Kidney (tissue), 14 donors: Measurements from ENCODE around the gene ACO1. TPM values are rescaled to one million over a fixed set of nuclear protein-coding genes. Genes with fewer than 3 reads are reported as not detected.

Experiments
- DNase-seq, 5 donors: peaks; one replicate each; pipeline ENCODE4 v3.0.0-alpha.2; 2013 to 2020
- FAIRE-seq: peaks from 2 replicates; lab custom pipeline; 2012; peaks lifted over from hg19 to GRCh38; lab: Jason Lieb, UNC
- H3K27ac ChIP-seq, 2 donors: one replicate each; pipeline ENCODE4 v1.7.0; 2013; ENCODE audit warnings: low read depth in 2 of 2, low read length in 2 of 2, inconsistent platforms in 1 of 2
- H3K27me3 ChIP-seq: one replicate; pipeline ENCODE4 v1.7.1; 2013; ENCODE audit warnings: low read length, inconsistent platforms; ENCODE audit not compliant: control insufficient read depth, insufficient read depth
- H3K36me3 ChIP-seq, 3 donors: one replicate each; pipeline versions ENCODE4 v1.7.0 to v1.7.1; 2013; ENCODE audit warnings: low read length in 3 of 3, control low read depth in 1 of 3, inconsistent platforms in 1 of 3; ENCODE audit not compliant: insufficient read depth in 3 of 3, control insufficient read depth in 2 of 3
- H3K4me1 ChIP-seq, 3 donors: one replicate each; pipeline versions ENCODE4 v1.7.0 to v1.7.1; 2013; ENCODE audit warnings: low read length in 3 of 3, inconsistent platforms in 1 of 3, low read depth in 1 of 3; ENCODE audit not compliant: control insufficient read depth in 2 of 3, insufficient read depth in 2 of 3
- H3K4me3 ChIP-seq, 3 donors: one replicate each; pipeline versions ENCODE4 v1.7.0 to v1.8.1; 2013; ENCODE audit warnings: low read length in 3 of 3, control low read depth in 1 of 3, inconsistent platforms in 1 of 3
- H3K9ac ChIP-seq, 3 donors: one replicate each; pipeline versions ENCODE4 v1.7.0 to v1.7.1; 2013; ENCODE audit warnings: low read length in 3 of 3, control low read depth in 1 of 3, inconsistent platforms in 1 of 3
- H3K9me3 ChIP-seq, 3 donors: one replicate each; pipeline versions ENCODE4 v1.7.0 to v1.7.1; 2013; ENCODE audit warnings: low read length in 3 of 3, control low read depth in 1 of 3, inconsistent platforms in 1 of 3; ENCODE audit not compliant: control insufficient read depth in 2 of 3, insufficient read depth in 1 of 3
- intact Hi-C: fragments of 100-400 bp; cut with DNase I; formaldehyde crosslinking; loops from one replicate; pipeline ENCODE4 v1.11.1; 2022
- polyA plus RNA-seq: library from polyadenylated mRNA; stranded (reverse); fragments of 350-450 nt; fragmentation: Illumina TruSeq; extraction: RNeasy Lipid Tissue Mini Kit (QIAGEN cat#74804); gene quantifications from one replicate; pipeline ENCODE4 v1.2.3, GENCODE V29; 2014; ENCODE audit warnings: low read depth, low replicate concordance; ENCODE audit not compliant: insufficient read depth
- total RNA-seq: library from RNA; stranded (reverse); fragmentation: NEBNext Ultra II Directional; extraction: Animal tissue kit (Norgen Biotek cat#: 25700); gene quantifications from one replicate; pipeline ENCODE4 v1.2.1, GENCODE V29; 2021
- TF ChIP-seq, protein P1 (sequence below): IDR thresholded peaks from 3 replicates; pipeline ENCODE4 v1.5.1; 2012; ENCODE audit warnings: mild to moderate bottlenecking, moderate library complexity, borderline replicate concordance; ENCODE audit not compliant: insufficient read depth; ENCODE audit errors: extremely low read depth
- donor health status: control.
- donor health status: control.
- donor health status: control.
- donor health status: control.
- donor health status: control.
- donor health status: DM: yes; HTN: yes; CAD: no.
- donor health status: Normal renal cell carcinoma (clear cell type).

ACO1 gene
- total and polyA plus RNA-seq, 2 donors from 2014 or later, result 36.8 to 70.5 TPM

DNA sequence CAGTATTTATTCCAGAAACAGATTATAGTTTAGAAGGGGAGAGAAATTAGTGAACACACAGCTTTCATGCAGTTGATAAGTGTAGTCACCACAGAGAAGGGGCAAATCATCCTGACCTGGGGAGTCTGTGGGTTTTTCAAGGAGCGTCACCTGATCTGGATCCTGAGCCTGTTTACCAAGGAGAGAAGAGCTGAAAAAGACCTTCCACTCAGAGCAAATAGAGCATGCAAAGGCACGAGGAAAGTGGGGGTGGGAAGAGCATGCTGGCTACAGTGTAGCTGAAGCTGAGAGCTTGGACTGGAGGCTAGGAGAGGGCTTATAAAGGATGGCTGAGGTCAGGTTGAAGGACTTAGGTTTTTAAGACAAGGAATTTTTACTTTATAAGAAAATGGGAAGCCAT lies 30.4 kb downstream of the ACO1 start:
- FAIRE-seq, result no peak
- Histone ChIP-seq H3K9me3 (no peaks in the 10 kb centered on the region), H3K27me3 (no peaks in the 10 kb centered on the region), H3K4me1 (peaks cover 0 to 2% (median 0%) of the 10 kb centered on the region in 3 donors), H3K9ac (no peak overlapping the region), H3K27ac (peak overlapping the region in 1 of 2 donors; percentile 76), H3K36me3 (peaks cover 0 to 22% (median 22%) of the 10 kb centered on the region in 3 donors), H3K4me3 (no peak overlapping the region)
- intact Hi-C loops, result no loop called here
- no peak for DNase-seq
- TF ChIP-seq, protein P1, sequence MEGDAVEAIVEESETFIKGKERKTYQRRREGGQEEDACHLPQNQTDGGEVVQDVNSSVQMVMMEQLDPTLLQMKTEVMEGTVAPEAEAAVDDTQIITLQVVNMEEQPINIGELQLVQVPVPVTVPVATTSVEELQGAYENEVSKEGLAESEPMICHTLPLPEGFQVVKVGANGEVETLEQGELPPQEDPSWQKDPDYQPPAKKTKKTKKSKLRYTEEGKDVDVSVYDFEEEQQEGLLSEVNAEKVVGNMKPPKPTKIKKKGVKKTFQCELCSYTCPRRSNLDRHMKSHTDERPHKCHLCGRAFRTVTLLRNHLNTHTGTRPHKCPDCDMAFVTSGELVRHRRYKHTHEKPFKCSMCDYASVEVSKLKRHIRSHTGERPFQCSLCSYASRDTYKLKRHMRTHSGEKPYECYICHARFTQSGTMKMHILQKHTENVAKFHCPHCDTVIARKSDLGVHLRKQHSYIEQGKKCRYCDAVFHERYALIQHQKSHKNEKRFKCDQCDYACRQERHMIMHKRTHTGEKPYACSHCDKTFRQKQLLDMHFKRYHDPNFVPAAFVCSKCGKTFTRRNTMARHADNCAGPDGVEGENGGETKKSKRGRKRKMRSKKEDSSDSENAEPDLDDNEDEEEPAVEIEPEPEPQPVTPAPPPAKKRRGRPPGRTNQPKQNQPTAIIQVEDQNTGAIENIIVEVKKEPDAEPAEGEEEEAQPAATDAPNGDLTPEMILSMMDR, result no peak

DNA sequence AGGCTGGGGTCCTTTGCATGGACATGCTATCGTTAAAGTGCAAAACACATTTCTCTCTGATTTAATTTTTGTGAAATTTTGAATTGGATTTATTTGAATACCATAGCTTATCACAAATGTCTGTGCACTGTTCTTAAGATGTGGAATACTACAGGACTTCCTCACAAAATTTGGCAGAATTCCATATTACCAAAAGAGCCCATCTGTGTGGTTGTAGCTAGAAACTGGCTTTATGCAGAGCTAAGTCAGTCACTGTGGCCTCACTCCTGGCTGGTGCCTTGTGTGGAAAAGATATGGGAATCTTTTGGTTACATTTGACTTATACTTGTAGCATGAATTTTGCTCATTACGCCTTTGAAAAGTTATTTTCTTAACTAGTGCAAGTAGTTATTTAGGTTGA lies 35.5 kb downstream of the ACO1 start:
- H3K27ac ChIP-seq, result no peak overlapping the region
- H3K4me3 ChIP-seq, result no peak overlapping the region
- intact Hi-C loops, result no loop called here
- no peaks in the 10 kb centered on the region for H3K4me1 ChIP-seq
- no peaks in the 10 kb centered on the region for H3K9me3 ChIP-seq
- TF ChIP-seq, protein P1, result no peak
- DNase-seq (no peak), FAIRE-seq (no peak)
- peaks cover 0 to 63% (median 32%) of the 10 kb centered on the region in 3 donors for H3K36me3 ChIP-seq
- no peaks in the 10 kb centered on the region for H3K27me3 ChIP-seq
- H3K9ac ChIP-seq, result no peak overlapping the region

DNA sequence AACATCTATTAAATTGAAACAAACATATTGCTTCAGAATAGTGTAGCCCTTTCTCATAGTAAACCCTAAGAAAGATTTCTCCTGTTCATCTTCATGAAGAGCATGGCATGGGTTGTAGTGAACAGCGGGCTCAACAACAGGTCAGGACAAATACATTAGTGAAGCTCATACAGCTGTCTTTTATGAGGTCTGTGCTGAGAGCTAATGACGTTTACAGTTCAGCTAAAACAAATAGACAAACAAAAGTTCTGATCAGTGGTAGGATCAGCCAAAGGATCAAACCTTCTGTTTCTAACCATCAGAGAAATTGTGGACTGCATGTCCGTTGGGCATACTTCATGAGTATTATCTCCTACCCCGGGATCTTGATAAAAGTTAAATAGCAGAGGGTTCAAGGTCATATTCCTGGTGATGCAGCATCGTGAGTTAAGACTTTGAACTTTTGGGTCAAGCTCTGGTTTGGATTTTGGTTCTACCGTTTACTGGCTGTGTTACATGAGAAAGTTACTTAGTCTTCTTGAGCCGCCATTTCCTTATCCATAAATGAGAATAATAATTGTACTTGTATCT lies 37.9 kb downstream of the ACO1 start:
- TF ChIP-seq, protein P1, result no peak
- no peaks in the 10 kb centered on the region for H3K9me3 ChIP-seq
- no peaks in the 10 kb centered on the region for H3K27me3 ChIP-seq
- H3K27ac ChIP-seq, result no peak overlapping the region
- FAIRE-seq (no peak), DNase-seq (no peak)
- H3K36me3 ChIP-seq, result peaks cover 0 to 81% (median 36%) of the 10 kb centered on the region in 3 donors
- H3K4me3 ChIP-seq, result no peak overlapping the region
- intact Hi-C loops, result no loop called here
- H3K9ac ChIP-seq, result no peak overlapping the region
- H3K4me1 ChIP-seq, result peaks cover 0 to 5% (median 4%) of the 10 kb centered on the region in 3 donors
